GM19023 (cell line): ENCODE measurements around the gene NUP188.
"Not testable (repeated sequence)": the region's sequence is repeated elsewhere in the genome, so short reads cannot be mapped to it uniquely, and the experiment has no call there.

ENCODE experiments used
- ATAC-seq: cut with Tn5 transposase; IDR thresholded peaks from one replicate; pipeline ENCODE4 v1.9.1; 2021; ENCODE audit warnings: mild to moderate bottlenecking, moderate library complexity; ENCODE audit not compliant: unreplicated experiment

The NUP188 gene

DNA sequence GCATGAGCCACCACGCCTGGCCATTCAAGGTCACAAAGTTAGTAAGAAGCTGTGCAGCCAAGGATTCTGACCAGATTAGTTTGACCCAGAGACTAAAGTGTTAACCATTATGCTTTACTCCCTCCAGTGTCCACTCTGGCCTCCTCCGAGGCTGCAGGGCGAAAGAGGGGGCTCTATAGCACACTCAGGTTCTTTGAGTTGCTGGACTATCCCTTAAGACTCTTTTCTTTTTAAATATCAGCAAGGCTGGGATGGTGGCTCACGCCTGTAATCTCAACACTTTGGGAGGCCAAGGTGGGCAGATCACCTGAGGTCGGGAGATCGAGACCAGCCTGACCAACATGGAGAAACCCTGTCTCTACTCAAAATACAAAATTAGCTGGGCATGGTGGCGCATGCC is 2.5 kb upstream of the NUP188 start:
- ATAC-seq = not testable (repeated sequence)

DNA sequence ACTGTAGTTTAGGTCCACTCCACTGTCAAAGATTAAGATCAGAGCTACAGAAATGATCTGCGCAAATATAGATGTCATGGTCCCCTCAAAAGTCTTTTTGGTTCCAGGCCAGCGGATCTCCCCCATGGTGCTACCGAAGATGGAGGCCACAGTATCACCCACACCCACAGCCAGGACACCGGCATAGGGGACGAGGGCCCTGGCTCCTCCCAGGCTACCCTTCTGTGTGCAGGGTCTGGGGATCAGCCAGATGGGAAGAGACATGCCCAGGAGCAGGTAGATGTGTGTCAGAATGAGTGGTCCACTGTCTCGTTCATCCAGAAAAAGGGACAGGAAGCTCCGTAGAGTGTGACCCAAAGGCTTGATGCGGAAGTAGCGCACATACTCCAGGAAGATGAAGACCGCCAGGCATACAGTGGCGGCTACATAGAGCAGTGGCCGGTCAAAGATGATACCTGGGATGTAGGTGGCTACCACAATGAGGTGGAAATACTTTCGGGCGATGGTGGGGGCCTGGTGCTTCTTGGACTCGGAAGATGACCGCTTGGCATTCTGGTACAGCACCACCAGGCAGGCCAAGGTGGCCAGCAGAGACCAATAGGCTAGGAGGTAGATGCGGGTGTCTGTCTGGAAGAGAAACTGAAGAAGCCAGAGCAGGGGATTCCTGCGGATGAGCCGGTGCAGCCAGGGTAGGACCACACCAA is 1.5 kb upstream of the NUP188 start:
- no peak for ATAC-seq

DNA sequence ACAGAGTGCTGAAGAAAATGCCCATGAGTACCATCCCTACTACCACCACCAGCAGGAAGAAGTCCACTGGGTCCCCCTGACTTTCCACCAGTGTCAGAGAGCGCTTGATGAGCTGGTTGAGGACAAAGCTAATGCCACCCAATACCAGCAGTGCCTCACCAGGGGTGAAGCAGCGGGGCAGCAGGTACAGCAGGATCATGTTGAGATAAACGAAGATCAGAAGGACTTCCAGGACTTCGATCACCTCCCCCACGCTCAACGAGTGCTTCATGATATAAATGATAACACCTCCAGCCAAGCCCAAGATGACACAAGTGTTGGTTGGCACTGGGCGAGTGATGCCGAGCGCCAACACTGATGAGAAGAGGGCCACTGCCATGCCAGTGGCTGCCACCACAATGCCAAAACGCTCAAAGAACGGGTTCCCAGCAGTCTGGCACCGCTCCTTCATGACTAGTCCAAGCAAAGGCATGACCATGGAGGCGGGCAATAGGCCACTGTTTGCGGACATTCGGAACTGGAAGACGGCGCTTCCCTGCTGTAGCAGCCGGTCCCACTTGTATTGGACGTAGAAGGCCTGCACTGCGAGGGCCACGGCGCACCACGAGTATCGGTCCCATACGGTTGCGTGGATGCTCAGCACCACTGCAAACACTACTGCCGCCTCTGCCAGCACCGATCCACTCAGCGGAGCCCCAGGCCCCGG is 775 bp upstream of the NUP188 start:
- ATAC-seq = peak; percentile 21

GRCh38 chr9:128947277-128947526 is 297 bp upstream of the NUP188 start:
- ATAC-seq = no peak

DNA sequence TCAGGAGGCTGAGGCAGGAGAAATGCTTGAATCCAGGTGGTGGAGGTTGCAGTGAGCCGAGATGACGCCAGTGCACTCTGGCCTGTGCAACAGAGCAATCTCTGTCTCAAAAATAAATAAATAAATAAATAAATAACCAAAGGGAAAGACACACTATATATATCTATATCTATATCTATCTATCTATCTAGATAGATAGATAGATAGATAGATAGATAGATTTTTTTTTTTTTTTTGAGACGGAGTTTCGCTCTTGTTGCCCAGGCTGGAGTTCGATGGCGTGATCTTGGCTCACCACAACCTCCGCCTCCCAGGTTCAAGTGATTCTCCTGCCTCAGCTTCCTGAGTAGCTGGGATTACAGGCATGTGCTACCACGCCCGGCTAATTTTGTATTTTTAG is 13.9 kb downstream of the NUP188 start:
- ATAC-seq = not testable (repeated sequence)

DNA sequence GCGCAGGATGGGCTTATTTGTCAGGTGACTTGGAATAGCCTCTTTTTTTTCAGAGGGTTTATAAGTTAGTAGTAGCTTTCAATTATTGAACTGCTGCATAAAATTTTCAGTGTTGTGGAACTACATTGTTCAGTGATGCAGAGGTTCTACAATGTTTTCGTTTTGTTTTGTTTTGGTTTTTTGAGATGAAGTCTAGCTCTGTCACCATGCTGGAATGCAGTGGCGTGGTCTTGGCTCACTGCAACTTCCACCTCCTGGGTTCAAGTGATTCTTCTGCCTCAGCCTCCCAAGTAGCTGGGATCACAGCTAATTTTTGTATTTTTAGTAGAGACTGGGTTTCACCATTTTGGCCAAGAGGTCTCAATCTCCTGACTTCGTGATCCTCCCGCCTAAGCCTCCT is 22.0 kb downstream of the NUP188 start:
- ATAC-seq = no peak

DNA sequence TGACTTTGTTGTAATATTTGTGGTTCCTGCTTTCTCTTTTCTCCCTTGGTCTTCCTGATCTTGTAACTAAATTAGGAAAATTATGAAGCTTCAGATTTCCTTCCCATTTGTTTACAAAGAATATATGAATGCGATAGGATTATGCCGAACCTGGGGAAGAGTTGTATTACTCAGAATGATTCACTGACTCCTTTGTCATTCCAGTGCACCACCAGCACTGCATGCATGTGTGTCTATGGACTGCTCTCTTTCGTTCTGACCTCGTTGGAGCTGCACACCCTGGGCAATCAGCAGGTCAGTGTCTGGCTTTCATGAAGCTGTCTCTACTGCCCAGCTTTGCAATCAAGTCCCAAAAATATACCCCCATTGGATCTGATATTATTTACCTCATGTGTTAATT is 25.5 kb downstream of the NUP188 start:
- ATAC-seq = no peak

DNA sequence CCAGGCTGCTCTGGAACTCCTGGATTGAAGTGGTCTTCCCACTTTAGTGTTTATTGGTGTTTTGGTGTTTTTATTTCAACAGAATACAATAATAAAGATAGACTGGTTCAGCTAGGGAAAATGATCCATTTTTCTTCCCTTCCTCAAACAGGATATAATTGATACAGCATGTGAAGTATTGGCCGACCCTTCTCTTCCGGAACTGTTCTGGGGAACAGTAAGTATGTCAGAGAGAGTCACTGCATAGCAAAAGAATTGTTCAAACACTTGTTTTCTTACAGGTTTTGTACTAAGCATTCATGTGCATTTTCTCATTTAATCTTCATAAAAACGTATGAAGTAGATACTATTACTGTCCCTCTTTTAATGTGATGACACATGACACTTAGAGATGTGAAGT is 31.6 kb downstream of the NUP188 start:
- no peak for ATAC-seq

DNA sequence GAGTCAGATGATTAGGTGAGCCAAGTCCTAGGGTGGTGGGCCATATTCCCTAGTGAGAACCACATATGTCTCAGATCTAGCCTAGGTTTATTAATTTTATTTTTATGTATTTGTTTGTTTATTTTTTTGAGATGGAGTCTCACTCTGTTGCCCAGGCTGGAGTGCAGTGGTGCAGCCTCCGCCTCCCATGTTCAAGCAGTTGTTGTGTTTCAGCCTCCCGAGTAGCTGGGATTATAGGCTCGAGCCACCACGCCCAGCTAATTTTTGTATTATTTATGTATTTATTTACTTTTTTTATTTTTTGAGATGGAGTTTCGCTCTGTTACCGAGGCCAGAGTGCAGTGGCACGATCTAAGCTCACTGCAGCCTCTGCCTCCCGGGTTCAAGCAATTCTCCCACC is 36.0 kb downstream of the NUP188 start:
- no peak for ATAC-seq

DNA sequence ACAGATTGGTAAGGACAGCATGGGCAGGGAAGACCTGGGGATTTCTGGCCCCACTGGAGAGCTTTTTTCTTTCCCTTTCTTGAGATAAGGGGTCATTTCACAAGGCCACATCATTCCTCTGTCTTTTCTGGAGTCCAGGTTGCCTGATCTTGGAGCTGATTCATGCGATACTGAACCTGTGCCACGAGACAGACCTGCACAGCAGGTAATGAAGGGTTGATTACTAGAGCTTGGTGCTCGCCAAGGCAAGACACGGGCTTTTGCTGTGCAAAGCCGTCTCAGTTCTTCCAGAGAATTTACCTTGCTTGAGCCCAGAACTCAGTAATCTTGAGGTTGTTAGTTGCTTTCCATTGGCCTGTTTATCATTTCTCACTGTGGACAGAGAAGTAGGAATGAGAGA is 39.2 kb downstream of the NUP188 start:
- no peak for ATAC-seq

DNA sequence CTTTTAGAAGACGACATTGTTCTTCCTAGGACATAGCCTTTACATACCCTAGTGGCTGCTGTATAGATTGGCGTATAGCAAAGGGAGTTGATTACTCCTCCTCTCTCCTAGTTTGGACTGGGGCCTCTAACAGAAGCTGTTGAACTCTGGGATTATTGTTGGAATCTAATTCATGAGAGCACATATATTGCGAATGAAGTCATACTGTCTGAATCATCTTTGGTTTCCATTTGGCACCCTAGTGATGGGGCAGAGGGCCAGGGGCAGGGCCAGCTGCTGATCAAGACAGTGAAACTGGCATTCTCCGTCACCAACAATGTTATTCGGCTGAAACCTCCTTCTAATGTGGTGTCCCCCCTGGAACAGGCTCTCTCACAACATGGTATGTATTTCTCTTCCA is 40.3 kb downstream of the NUP188 start:
- no peak for ATAC-seq

DNA sequence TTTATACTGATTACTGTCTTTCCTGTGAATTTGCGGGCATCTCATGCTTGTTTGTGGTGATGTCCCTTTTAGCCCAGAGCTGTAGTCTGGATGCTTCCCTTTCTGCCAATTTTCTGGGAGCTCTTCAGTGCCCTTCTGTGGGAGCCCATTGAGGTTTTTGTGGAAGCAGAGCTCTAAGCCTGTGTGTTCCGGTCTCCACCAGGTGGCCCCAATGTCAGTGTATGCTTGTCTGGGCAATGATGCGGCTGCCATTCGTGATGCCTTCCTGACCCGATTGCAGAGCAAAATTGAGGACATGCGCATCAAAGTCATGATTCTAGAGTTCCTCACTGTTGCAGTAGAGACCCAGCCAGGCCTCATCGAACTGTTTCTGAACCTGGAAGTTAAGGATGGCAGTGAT is 45.5 kb downstream of the NUP188 start:
- ATAC-seq = no peak

DNA sequence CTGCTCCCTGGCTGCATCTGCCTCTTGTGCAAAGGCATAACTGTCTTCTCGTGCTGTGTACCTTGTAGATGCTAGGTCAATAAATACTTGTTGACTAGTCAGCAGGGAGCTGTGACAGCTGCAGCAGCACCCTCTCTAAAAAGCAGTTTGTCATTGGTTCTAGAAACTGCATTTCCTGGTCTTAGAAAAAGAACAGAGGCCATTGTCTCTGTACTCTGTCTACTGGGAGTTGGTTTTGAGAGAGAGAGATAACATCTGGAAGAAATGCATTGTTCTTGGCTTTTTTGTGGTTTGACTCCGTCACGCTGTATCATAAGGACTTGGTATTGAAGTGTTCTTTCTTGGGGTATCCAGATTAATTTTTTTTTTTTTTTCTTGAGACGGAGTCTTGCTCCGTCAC is 48.3 kb downstream of the NUP188 start:
- ATAC-seq = no peak

DNA sequence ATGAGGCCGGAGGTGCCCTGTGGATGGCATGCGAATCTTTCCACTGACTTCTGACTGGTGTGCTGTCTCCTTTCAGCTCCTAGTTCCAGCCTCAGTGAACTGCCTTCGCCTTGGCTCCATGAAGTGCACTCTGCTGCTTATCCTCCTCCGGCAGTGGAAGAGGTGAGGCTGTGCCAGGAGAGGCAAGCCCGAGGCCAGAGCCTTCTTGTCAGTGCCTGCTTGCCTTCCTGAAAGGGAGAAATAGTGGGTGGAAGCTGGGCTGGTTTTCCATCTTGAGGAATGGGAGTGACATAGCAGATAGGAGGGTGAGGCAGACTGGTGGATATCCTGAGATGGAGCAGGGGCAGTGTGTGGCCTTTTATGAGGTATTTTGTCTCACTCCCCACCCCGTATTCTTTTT is 51.0 kb downstream of the NUP188 start:
- no peak for ATAC-seq

DNA sequence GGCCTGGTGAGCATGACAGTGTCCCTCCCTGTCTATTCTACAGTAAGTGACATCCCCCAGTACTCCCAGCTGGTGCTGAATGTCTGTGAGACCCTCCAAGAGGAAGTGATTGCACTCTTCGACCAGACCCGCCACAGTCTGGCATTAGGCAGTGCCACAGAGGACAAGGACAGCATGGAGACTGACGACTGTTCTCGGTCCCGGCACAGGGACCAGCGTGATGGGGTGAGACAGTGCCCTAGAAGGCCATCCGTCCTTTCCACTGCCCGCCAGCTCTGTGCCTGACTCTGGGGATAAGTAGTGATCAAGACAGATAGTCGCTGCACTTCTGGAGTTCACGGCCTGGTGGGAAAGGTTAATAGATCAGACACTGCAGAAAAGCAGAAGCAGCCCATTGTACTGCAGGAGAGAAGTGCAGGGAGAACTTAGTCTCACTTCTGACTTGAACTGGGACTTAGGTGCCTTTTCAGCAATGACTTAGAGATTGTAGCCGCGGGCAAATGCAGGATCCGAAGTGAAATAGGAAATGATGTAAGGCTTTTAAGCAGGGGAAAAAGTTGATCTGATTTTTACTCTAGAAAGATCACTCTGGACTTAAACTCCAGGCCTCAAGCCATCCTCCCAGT is 52.2 kb downstream of the NUP188 start:
- ATAC-seq = no peak

DNA sequence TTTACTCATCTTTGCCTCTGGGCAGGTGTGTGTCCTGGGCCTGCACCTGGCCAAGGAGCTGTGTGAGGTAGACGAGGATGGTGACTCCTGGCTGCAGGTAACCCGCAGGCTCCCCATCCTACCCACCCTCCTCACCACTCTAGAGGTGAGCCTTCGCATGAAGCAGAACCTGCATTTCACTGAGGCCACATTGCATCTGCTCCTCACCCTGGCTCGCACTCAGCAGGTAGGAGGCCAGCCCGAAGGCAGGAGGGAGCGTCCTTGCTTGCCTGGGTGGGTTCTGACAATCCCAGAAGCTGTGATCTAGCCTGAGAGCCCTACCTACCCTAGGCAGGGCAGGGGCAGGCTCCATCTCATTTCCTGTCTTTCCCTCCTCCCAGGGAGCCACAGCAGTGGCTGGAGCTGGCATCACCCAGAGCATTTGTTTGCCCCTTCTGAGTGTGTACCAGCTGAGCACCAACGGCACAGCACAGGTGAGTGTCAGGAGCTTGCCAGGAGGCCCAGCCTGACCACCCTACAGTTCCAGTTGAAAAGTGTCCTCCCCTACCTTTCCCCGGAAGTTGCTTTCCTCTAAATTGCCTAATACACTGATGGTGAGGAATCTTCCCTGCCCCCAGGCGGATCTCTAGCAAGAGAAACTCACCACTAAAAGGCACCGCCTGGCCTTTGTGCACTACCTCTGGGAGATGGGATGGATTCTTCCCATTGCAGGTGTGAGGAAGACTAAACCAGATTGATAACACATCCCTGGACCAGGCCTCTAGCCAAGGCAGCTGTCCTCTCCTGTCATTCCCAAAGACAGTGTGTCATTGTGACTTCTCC is 54.2 kb downstream of the NUP188 start:
- no peak for ATAC-seq

DNA sequence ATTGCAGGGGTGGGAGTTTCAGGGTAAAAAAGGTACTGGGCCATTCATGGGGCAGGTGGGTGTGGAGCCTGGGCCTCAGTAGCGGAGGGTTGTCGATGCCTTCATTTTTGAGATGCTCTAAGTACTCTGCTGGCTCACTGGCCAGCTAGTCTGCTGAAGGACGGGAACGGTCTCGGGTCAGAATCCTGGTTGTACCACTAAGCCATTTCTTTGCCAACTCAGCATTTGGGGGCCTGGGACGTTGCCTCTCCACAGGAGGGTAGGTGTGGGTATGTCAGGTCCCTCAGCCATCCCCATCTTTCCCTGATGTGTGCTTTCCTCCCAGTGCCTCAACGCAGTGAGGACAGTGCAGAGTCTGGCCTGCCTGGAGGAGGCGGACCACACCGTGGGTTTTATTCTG is 55.5 kb downstream of the NUP188 start:
- ATAC-seq = no peak

DNA sequence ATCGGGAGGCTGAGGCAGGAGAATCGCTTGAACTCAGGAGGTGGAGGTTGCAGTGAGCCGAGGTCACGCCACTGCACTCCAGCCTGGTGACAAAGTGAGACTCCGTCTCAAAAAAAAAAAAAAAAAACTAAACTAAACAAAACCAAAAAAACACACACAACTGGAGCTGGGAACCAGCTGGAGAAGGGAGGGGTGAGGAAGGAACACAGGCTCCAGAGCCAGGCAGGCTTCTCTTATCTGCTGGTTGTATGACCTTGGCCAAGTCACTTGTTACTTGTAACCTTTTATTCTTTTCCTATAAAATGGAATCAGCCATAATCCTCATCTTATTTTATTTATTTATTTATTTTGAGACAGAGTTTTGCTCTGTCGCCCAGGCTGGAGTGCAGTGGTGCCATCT is 56.7 kb downstream of the NUP188 start:
- not testable (repeated sequence) for ATAC-seq

DNA sequence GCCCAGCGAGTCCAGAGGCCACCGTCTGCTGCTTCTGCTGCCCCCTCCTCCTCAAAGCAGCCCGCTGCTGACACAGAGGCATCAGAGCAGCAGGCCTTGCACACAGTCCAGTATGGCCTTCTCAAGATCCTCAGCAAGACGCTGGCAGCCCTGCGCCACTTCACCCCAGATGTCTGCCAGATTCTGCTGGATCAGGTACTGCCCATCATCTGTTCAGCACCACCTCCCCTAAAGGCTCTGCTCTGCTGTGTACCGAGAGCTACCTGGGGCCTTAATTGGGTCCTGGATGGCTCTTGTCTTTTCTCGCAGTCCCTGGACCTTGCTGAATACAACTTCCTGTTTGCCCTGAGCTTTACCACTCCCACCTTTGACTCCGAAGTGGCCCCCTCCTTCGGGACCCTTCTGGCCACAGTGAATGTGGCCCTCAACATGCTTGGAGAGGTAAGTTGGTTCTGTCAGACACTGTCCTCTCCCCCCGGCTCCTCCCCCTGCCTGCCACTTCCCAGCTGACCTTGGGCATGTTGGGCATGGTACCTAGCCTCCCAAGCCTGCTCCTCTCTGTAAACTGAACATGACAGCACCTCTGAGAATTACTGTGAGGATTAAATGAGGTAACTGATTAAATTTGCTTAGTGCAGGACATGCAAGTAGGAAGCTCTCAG is 58.0 kb downstream of the NUP188 start:
- ATAC-seq = no peak

- no peak for ATAC-seq
Observed at GRCh38 chr9:129006328-129007034, 59.0 kb downstream of the NUP188 start.
